Measurements from ENCODE around the gene PTBP1. TPM values are rescaled to one million over a fixed set of nuclear protein-coding genes. Genes with fewer than 3 reads are reported as not detected.

Gene PTBP1
- total and polyA plus RNA-seq, 9 of the 15 experiments (the other 6 are each of a cell fraction or from before 2014, with no cell fraction given), result 14.0 to 759 (median 234) TPM

DNA sequence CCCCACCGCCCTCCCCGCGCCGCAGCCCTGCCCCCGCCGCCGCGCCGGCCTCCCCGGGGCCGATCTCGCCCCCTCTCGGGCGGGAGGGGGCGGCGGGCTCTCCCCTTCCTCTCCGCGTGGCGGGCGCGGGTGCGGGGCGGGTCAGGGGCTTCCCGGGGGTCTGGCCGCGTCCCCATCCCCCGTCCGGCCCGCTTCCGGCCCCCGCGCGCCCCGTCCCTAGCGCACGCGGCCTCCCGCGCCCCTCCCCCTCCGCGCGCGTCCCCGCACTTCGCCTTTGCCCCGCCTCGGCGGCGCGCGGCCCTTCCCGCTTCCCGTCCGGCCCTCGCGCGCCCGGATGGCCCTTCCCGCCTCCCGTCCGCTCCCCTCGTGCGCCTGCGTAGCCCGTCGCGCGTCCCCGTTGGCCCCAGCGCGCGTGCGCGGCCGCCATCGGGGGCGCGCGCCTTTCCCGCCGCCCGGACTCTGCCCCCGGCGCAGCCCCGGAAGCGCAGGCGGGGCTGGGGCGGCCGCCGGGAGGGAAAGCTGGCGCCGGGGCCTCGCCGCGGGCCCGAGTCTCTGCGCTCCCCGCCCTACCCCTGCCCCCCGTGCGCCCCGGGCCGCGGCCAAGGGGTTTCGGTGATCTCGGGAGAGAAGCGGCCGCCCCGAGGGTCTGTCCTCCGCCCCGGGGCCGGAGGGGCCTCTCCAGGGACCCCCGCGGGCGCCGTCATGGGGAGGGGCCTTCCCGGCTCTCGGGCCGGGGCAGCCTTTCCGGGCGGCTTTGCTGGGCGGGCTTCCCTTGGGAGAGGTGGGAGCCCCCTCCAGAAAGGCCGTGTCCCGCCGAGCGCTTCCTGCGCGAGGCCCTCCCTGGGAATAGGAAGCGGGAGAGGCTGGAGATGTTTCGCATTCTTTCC, 519 bp downstream of the PTBP1 start (continued):
- TF ChIP-seq, protein P1, sequence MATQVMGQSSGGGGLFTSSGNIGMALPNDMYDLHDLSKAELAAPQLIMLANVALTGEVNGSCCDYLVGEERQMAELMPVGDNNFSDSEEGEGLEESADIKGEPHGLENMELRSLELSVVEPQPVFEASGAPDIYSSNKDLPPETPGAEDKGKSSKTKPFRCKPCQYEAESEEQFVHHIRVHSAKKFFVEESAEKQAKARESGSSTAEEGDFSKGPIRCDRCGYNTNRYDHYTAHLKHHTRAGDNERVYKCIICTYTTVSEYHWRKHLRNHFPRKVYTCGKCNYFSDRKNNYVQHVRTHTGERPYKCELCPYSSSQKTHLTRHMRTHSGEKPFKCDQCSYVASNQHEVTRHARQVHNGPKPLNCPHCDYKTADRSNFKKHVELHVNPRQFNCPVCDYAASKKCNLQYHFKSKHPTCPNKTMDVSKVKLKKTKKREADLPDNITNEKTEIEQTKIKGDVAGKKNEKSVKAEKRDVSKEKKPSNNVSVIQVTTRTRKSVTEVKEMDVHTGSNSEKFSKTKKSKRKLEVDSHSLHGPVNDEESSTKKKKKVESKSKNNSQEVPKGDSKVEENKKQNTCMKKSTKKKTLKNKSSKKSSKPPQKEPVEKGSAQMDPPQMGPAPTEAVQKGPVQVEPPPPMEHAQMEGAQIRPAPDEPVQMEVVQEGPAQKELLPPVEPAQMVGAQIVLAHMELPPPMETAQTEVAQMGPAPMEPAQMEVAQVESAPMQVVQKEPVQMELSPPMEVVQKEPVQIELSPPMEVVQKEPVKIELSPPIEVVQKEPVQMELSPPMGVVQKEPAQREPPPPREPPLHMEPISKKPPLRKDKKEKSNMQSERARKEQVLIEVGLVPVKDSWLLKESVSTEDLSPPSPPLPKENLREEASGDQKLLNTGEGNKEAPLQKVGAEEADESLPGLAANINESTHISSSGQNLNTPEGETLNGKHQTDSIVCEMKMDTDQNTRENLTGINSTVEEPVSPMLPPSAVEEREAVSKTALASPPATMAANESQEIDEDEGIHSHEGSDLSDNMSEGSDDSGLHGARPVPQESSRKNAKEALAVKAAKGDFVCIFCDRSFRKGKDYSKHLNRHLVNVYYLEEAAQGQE (IDR thresholded peaks at IDR 0.05; ENCODE audit: borderline replicate concordance), result no peak
- TF ChIP-seq, protein P1 (CRISPR knock-in tag; IDR thresholded peaks at IDR 0.05; ENCODE audit: low read depth), result no peak
- TF ChIP-seq RFX7 (CRISPR knock-in tag; IDR thresholded peaks at IDR 0.05) (no peak), WHSC1 (IDR thresholded peaks at IDR 0.05; ENCODE audit: low read length) (no peak), RBM34 (IDR thresholded peaks at IDR 0.05; ENCODE audit: borderline replicate concordance, insufficient read depth, low read length) (no peak), DIDO1 (tag; IDR thresholded peaks at IDR 0.05; ENCODE audit: low read depth) (no peak), CBX1 (IDR thresholded peaks at IDR 0.05; ENCODE audit: low read depth) (no peak), ZNF174 (CRISPR knock-in tag; IDR thresholded peaks at IDR 0.05) (no peak), MAZ (CRISPR knock-in tag; conservative IDR thresholded peaks at IDR 0.05 in 1 of 2, IDR thresholded peaks at IDR 0.05 in 1 of 2) (no peak; a peak in 1 of 4 replicates), YY1 (IDR thresholded peaks at IDR 0.05; ENCODE audit: borderline replicate concordance in 1 of 3, control insufficient read depth in 1 of 3, extremely low read depth in 1 of 3, insufficient read depth in 3 of 3, insufficient read length in 1 of 3, insufficient replicate concordance in 2 of 3, low read depth in 1 of 3, low read length in 2 of 3) (peak in 2 of 3 experiments; percentile 57 to 77), ZNF146 (CRISPR knock-in tag; IDR thresholded peaks at IDR 0.05; ENCODE audit: unreplicated experiment) (no peak)
- TF ChIP-seq, protein P2, sequence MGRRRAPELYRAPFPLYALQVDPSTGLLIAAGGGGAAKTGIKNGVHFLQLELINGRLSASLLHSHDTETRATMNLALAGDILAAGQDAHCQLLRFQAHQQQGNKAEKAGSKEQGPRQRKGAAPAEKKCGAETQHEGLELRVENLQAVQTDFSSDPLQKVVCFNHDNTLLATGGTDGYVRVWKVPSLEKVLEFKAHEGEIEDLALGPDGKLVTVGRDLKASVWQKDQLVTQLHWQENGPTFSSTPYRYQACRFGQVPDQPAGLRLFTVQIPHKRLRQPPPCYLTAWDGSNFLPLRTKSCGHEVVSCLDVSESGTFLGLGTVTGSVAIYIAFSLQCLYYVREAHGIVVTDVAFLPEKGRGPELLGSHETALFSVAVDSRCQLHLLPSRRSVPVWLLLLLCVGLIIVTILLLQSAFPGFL (CRISPR knock-in tag; IDR thresholded peaks at IDR 0.05), result 0 out of 2 replicates have a peak, but pooled peaks have one; percentile 22

All from K562 (cell line).